Suprapubic skin (tissue), 3 donors: Measurements from ENCODE around the gene C1QTNF8.

Source experiments
- EP300 ChIP-seq: sonication (generic); formaldehyde crosslinking; IDR thresholded peaks from one replicate; pipeline ENCODE4 v1.6.1; 2017; ENCODE audit warnings: antibody characterized with exemption
- TF ChIP-seq, protein P1 (sequence below), 2 donors: fragments of 200-600 bp in 1 of 2; fragments of 450-650 bp in 1 of 2; sonication (generic) in 1 of 2; IDR thresholded peaks; one replicate each; pipeline ENCODE4 v1.5.1; 2016 to 2019; ENCODE audit warnings: antibody characterized with exemption in 2 of 2, mild to moderate bottlenecking in 1 of 2, moderate library complexity in 1 of 2

DNA sequence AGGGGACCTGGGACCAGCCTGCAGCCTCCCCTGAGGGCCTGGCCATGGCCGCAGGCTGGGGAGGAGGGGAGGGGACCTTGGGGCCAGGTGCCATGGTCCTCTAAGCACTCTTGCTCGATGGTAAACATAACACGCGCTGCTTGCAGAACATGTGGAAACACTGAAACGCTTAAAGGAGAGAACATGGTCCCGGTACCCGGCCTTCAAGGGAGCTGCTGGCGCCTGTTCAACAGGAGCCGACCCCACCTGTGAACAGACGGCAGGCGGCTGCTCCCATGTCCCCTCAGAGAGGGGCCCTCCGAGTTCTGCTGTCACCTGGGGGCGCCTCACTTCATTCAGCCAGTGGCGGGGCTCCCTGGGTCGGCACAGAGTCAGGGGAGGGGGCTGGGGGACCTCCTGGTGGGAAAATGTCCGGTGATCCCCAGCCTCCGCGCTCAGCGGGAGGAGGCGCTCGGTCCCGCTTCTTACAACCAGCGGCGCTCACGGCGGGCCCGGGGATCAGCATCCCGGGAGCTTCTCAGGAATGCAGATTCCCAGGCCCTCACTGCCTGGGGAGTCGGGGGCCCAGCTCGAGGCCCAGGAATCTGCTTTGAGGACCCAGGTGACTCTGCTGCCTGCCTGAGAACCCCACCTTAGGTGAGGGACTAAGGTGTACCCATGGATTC, 24.4 kb downstream of the C1QTNF8 start:
- TF ChIP-seq, protein P1, sequence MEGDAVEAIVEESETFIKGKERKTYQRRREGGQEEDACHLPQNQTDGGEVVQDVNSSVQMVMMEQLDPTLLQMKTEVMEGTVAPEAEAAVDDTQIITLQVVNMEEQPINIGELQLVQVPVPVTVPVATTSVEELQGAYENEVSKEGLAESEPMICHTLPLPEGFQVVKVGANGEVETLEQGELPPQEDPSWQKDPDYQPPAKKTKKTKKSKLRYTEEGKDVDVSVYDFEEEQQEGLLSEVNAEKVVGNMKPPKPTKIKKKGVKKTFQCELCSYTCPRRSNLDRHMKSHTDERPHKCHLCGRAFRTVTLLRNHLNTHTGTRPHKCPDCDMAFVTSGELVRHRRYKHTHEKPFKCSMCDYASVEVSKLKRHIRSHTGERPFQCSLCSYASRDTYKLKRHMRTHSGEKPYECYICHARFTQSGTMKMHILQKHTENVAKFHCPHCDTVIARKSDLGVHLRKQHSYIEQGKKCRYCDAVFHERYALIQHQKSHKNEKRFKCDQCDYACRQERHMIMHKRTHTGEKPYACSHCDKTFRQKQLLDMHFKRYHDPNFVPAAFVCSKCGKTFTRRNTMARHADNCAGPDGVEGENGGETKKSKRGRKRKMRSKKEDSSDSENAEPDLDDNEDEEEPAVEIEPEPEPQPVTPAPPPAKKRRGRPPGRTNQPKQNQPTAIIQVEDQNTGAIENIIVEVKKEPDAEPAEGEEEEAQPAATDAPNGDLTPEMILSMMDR (IDR thresholded peaks at IDR 0.05), result no peak
- no peak for TF ChIP-seq EP300
